Neural progenitor cell (in vitro differentiated cells): ENCODE measurements around the gene CD164L2.

ENCODE experiments used
- EZH2 ChIP-seq: fragments of 200-600 bp; sonication (generic); IDR thresholded peaks from 2 replicates; pipeline ENCODE4 v1.6.1; 2017; ENCODE audit warnings: antibody characterized with exemption, mild to moderate bottlenecking, moderate library complexity
- TF ChIP-seq, protein P1 (sequence below): fragments of 200-600 bp; sonication (generic); IDR thresholded peaks from 2 replicates; pipeline ENCODE4 v1.5.1; 2017; ENCODE audit warnings: antibody characterized with exemption, mild to moderate bottlenecking

DNA sequence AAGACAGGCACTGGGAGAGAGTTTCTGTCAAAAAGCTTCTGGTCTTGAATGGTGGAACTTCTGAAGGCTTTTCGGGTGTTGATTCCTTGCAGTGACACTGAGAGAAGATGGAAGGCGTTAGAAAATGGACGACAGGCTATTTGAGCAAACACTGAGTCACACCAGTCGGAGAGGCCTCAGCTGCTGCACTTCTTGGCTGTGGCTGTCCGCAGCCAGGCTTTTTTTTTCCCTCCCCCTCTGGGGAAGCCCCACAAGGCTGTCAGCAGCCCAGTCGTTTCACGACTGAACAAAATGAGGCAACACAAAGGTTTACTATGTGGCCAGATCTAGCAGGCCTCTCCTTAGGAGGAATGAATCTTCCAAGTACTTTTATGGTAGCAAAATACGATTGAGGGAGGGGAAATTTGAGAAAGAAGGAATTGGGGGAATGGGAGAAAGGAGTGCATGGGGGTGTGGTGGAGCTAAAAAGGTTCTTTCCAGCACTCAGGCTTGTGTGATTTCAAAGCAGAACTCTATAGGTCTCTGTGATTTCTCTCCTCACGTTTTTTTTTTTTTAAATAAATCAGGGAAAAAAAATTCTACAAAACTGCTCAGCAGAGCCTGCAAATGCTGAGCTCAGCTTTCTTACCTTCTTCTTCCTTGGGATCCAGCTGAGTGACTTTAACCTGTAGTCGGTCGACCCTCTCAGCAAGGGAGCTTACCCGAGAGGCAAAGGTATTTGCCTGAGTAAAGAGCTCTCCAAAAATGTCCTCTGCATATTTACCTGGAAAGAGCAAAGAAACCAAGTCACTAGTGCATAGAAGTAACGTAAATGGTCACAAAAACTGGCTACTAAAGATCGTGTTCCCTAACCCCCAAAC lies 35.4 kb upstream of the CD164L2 start:
- TF ChIP-seq, protein P1, sequence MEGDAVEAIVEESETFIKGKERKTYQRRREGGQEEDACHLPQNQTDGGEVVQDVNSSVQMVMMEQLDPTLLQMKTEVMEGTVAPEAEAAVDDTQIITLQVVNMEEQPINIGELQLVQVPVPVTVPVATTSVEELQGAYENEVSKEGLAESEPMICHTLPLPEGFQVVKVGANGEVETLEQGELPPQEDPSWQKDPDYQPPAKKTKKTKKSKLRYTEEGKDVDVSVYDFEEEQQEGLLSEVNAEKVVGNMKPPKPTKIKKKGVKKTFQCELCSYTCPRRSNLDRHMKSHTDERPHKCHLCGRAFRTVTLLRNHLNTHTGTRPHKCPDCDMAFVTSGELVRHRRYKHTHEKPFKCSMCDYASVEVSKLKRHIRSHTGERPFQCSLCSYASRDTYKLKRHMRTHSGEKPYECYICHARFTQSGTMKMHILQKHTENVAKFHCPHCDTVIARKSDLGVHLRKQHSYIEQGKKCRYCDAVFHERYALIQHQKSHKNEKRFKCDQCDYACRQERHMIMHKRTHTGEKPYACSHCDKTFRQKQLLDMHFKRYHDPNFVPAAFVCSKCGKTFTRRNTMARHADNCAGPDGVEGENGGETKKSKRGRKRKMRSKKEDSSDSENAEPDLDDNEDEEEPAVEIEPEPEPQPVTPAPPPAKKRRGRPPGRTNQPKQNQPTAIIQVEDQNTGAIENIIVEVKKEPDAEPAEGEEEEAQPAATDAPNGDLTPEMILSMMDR = no peak
- no peak for TF ChIP-seq EZH2
